ENCODE results near the gene TAS2R5.

DNA sequence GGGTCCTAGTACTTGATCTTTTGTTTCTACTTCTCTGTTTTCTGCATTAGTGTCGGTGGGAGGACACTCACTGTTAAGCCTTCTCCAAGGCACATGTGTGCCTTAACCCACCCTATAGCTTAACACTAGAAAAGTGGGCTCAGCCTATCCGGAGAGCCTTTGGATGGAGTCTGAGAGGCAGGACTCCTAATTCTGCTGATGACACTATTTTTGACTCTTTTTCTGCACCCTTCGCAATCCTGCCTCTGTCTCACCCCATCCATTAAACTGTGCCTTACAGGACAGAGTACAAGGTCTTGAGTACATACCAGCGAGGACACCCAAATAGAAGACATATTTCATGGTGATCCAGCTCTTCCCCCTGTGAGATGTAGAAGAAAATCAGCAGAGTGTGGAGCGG is 50.7 kb downstream of the TAS2R5 start:
- no peak for TF ChIP-seq POLR2A (IDR thresholded peaks at IDR 0.05)
- TF ChIP-seq, protein P1, sequence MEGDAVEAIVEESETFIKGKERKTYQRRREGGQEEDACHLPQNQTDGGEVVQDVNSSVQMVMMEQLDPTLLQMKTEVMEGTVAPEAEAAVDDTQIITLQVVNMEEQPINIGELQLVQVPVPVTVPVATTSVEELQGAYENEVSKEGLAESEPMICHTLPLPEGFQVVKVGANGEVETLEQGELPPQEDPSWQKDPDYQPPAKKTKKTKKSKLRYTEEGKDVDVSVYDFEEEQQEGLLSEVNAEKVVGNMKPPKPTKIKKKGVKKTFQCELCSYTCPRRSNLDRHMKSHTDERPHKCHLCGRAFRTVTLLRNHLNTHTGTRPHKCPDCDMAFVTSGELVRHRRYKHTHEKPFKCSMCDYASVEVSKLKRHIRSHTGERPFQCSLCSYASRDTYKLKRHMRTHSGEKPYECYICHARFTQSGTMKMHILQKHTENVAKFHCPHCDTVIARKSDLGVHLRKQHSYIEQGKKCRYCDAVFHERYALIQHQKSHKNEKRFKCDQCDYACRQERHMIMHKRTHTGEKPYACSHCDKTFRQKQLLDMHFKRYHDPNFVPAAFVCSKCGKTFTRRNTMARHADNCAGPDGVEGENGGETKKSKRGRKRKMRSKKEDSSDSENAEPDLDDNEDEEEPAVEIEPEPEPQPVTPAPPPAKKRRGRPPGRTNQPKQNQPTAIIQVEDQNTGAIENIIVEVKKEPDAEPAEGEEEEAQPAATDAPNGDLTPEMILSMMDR (IDR thresholded peaks at IDR 0.05): no peak

All from thyroid gland (tissue), 4 donors.